Hematopoietic multipotent progenitor cell treated with erythropoietin and hydrocortisone succinate and interleukin-3 and kit ligand, for 6 days (in vitro differentiated cells): Measurements from ENCODE around the gene DKK2.
A peak's percentile ranks its signal among the peaks of the same experiment; 100 is the strongest.

Source experiments
- DNase-seq: peaks from one replicate; pipeline ENCODE4 v3.0.0-alpha.2; 2015

DKK2 gene

GRCh38 chr4:106907216-106907615 is 128.9 kb downstream of the DKK2 start:
- DNase-seq: no peak

GRCh38 chr4:106906728-106907127 is 129.4 kb downstream of the DKK2 start:
- DNase-seq: no peak

- DNase-seq: peak; percentile 75
Observed at GRCh38 chr4:106898621-106899230, 137.4 kb downstream of the DKK2 start.

GRCh38 chr4:106893903-106894302 is 142.2 kb downstream of the DKK2 start:
- no peak for DNase-seq

- no peak for DNase-seq
Observed at GRCh38 chr4:106893395-106893881, 142.7 kb downstream of the DKK2 start.

- no peak for DNase-seq
Observed at GRCh38 chr4:106892786-106893185, 143.3 kb downstream of the DKK2 start.

- DNase-seq: no peak
Observed at GRCh38 chr4:106875340-106875739, 160.8 kb downstream of the DKK2 start.
